Measurements from ENCODE around the gene MIEF1. TPM values are rescaled to one million over a fixed set of nuclear protein-coding genes. Genes with fewer than 3 reads are reported as not detected.
A peak's percentile ranks its signal among the peaks of the same experiment; 100 is the strongest.

MIEF1 gene
- total and polyA plus RNA-seq, 4 donors = 7.1 to 28.9 (median 17.4) TPM

GRCh38 chr22:39454385-39454871 lies 47.7 kb upstream of the MIEF1 start:
- H3K4me3 ChIP-seq = no peak overlapping the region
- no peaks in the 10 kb centered on the region for H3K36me3 ChIP-seq (ENCODE audit: control insufficient read depth in 4 of 4, insufficient read depth in 4 of 4, low read length in 4 of 4)
- H3K9ac ChIP-seq (ENCODE audit: insufficient read depth in 1 of 2, low read length in 2 of 2) = no peak overlapping the region
- H3K4me1 ChIP-seq (ENCODE audit: control insufficient read depth in 5 of 5, insufficient read depth in 5 of 5, low read length in 5 of 5) = peaks cover 0 to 19% (median 8%) of the 10 kb centered on the region in 5 donors
- no peaks in the 10 kb centered on the region for H3K27me3 ChIP-seq (ENCODE audit: control insufficient read depth in 3 of 3, insufficient read depth in 3 of 3, low read length in 2 of 3)
- WGBS, 2 donors = 53 to 61% methylated on average over 7 of the region's 7 CpGs
- DNase-seq (peak; percentile 53 to 60 (median 59)), ATAC-seq (ENCODE audit: insufficient read depth, low FRiP score) (peak; percentile 39)
- TF ChIP-seq CTCF (IDR thresholded peaks at IDR 0.05; ENCODE audit: control extremely low read depth, extremely low read depth) = no peak
- H3K27ac ChIP-seq (ENCODE audit: low read depth in 1 of 2, low read length in 1 of 2) = no peak overlapping the region
- H3K9me3 ChIP-seq (ENCODE audit: control insufficient read depth in 4 of 4, insufficient read depth in 3 of 4, low read length in 3 of 4) = no peaks in the 10 kb centered on the region

GRCh38 chr22:39456522-39457197 lies 45.4 kb upstream of the MIEF1 start, which contains the start of gene MGAT3:
MGAT3 (plus strand) TSS chr22:39457012; CDS start chr22:39487348, 30,336 bp downstream.
- ATAC-seq (ENCODE audit: insufficient read depth, low FRiP score) (no peak), DNase-seq (no peak)
- H3K36me3 ChIP-seq (ENCODE audit: control insufficient read depth in 4 of 4, insufficient read depth in 4 of 4, low read length in 4 of 4) = no peaks in the 10 kb centered on the region
- H3K9ac ChIP-seq (ENCODE audit: insufficient read depth in 1 of 2, low read length in 2 of 2) = no peak within 1 kb of the TSS
- H3K4me3 ChIP-seq = peak within 1 kb of the TSS; percentile 27
- H3K27ac ChIP-seq (ENCODE audit: low read depth in 1 of 2, low read length in 1 of 2) = peak within 1 kb of the TSS; percentile 15 to 25
- H3K9me3 ChIP-seq (ENCODE audit: control insufficient read depth in 4 of 4, insufficient read depth in 3 of 4, low read length in 3 of 4) = no peaks in the 10 kb centered on the region
- no peaks in the 10 kb centered on the region for H3K27me3 ChIP-seq (ENCODE audit: control insufficient read depth in 3 of 3, insufficient read depth in 3 of 3, low read length in 2 of 3)
- 32 to 51% methylated on average over 42 to 80 of the region's 80 CpGs for WGBS, 2 donors
- H3K4me1 ChIP-seq (ENCODE audit: control insufficient read depth in 5 of 5, insufficient read depth in 5 of 5, low read length in 5 of 5) = peaks cover 0 to 19% (median 8%) of the 10 kb centered on the region in 5 donors
- no peak for TF ChIP-seq CTCF (IDR thresholded peaks at IDR 0.05; ENCODE audit: control extremely low read depth, extremely low read depth)

GRCh38 chr22:39457198-39457555 lies 44.9 kb upstream of the MIEF1 start:
- Histone ChIP-seq H3K9ac (ENCODE audit: insufficient read depth in 1 of 2, low read length in 2 of 2) (no peak overlapping the region), H3K36me3 (ENCODE audit: control insufficient read depth in 4 of 4, insufficient read depth in 4 of 4, low read length in 4 of 4) (no peaks in the 10 kb centered on the region), H3K4me1 (ENCODE audit: control insufficient read depth in 5 of 5, insufficient read depth in 5 of 5, low read length in 5 of 5) (peaks cover 0 to 20% (median 8%) of the 10 kb centered on the region in 5 donors), H3K9me3 (ENCODE audit: control insufficient read depth in 4 of 4, insufficient read depth in 3 of 4, low read length in 3 of 4) (no peaks in the 10 kb centered on the region), H3K27me3 (ENCODE audit: control insufficient read depth in 3 of 3, insufficient read depth in 3 of 3, low read length in 2 of 3) (no peaks in the 10 kb centered on the region), H3K4me3 (no peak overlapping the region), H3K27ac (ENCODE audit: low read depth in 1 of 2, low read length in 1 of 2) (no peak overlapping the region)
- DNase-seq (no peak), ATAC-seq (ENCODE audit: insufficient read depth, low FRiP score) (no peak)
- no peak for TF ChIP-seq CTCF (IDR thresholded peaks at IDR 0.05; ENCODE audit: control extremely low read depth, extremely low read depth)
- 1% methylated on average over 63 of the region's 63 CpGs; no CpG with 5 or more reads in 1 of the 2 donors for WGBS, 2 donors
